ENCODE results near the gene LRRC8C.

GRCh38 chr1:89660224-89661061, 27.5 kb downstream of the LRRC8C start:
- TF ChIP-seq CTCF (IDR thresholded peaks at IDR 0.05; ENCODE audit: insufficient read depth, low read length, poor library complexity, severe bottlenecking) (no peak), EZH2phosphoT487 (conservative IDR thresholded peaks at IDR 0.05; ENCODE audit: low read length) (no peak)
